ENCODE results near the gene NDUFAF8.

DNA sequence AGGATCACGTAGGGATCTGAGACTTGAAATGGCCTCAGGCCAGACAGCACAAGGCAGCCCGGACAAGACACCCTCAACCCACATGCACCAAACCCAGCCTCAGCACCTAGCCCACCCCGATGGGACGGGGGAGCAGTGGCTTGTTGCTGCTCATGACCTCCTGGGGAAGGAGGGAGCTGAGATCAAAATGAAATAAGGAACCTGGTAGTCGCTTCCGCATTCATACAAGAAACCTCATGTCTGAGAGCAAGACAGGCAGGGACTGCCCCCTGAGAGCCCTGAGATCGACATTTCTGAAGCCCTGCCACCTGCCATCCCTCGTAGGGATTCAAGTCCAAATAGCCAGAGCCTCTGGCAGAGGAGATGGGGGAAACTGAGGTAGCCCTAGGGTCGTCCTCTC, 10.7 kb upstream of the NDUFAF8 start:
- TF ChIP-seq, protein P1, sequence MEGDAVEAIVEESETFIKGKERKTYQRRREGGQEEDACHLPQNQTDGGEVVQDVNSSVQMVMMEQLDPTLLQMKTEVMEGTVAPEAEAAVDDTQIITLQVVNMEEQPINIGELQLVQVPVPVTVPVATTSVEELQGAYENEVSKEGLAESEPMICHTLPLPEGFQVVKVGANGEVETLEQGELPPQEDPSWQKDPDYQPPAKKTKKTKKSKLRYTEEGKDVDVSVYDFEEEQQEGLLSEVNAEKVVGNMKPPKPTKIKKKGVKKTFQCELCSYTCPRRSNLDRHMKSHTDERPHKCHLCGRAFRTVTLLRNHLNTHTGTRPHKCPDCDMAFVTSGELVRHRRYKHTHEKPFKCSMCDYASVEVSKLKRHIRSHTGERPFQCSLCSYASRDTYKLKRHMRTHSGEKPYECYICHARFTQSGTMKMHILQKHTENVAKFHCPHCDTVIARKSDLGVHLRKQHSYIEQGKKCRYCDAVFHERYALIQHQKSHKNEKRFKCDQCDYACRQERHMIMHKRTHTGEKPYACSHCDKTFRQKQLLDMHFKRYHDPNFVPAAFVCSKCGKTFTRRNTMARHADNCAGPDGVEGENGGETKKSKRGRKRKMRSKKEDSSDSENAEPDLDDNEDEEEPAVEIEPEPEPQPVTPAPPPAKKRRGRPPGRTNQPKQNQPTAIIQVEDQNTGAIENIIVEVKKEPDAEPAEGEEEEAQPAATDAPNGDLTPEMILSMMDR (IDR thresholded peaks at IDR 0.05): no peak
- TF ChIP-seq POLR2A (IDR thresholded peaks at IDR 0.05): no peak

Measured in body of pancreas (tissue), 4 donors.